Measurements from ENCODE around the gene PTPRK. TPM values are rescaled to one million over a fixed set of nuclear protein-coding genes. Genes with fewer than 3 reads are reported as not detected.

The PTPRK gene
- total and polyA plus RNA-seq, 4 experiments from 2014 or later: 0.47 to 1.5 (median 0.61) TPM; not detected in 1

- intact Hi-C loops (cut with micrococcal nuclease): no loop called here
- H3K4me3 Mint-ChIP-seq: no peak overlapping the region
- CTCF ChIA-PET (ENCODE audit: partially characterized antibody): no interaction called here
- no peaks in the 10 kb centered on the region for H3K9me3 Mint-ChIP-seq
- H3K9me3 ChIP-seq (ENCODE audit: control insufficient read depth in 1 of 2, low read length in 2 of 2): no peaks in the 10 kb centered on the region
- no peaks in the 10 kb centered on the region for H3K36me3 ChIP-seq (ENCODE audit: insufficient read depth, low read length)
- H3K27me3 Mint-ChIP-seq: no peaks in the 10 kb centered on the region
- POLR2A ChIA-PET (ENCODE audit: partially characterized antibody): no interaction called here
- no peak overlapping the region for H3K4me3 ChIP-seq (ENCODE audit: low read length in 2 of 2)
- H3K4me1 ChIP-seq (ENCODE audit: insufficient read depth, low read length): no peaks in the 10 kb centered on the region
- H3K4me1 Mint-ChIP-seq: peaks cover 0 to 2% (median 0%) of the 10 kb centered on the region in 4 donors
- H3K27ac ChIP-seq (ENCODE audit: low read depth, low read length): no peak overlapping the region
- no peak overlapping the region for H3K27ac Mint-ChIP-seq
- no peak for DNase-seq
- H3K27me3 ChIP-seq (ENCODE audit: insufficient read depth, low read length): no peaks in the 10 kb centered on the region
- H3K36me3 Mint-ChIP-seq: peaks cover 0 to 3% of the 10 kb centered on the region in 2 donors
These were observed 455.9 kb downstream of the PTPRK start for GRCh38 chr6:128064540-128064895.

- Mint-ChIP-seq H3K4me1 (peaks cover 0 to 2% (median 0%) of the 10 kb centered on the region in 4 donors), H3K36me3 (peaks cover 0 to 4% of the 10 kb centered on the region in 2 donors), H3K9me3 (no peaks in the 10 kb centered on the region), H3K27ac (no peak overlapping the region), H3K4me3 (no peak overlapping the region), H3K27me3 (no peaks in the 10 kb centered on the region)
- H3K9me3 ChIP-seq (ENCODE audit: control insufficient read depth in 1 of 2, low read length in 2 of 2): no peaks in the 10 kb centered on the region
- H3K27ac ChIP-seq (ENCODE audit: low read depth, low read length): no peak overlapping the region
- H3K36me3 ChIP-seq (ENCODE audit: insufficient read depth, low read length): no peaks in the 10 kb centered on the region
- POLR2A ChIA-PET (ENCODE audit: partially characterized antibody): no interaction called here
- H3K4me3 ChIP-seq (ENCODE audit: low read length in 2 of 2): no peak overlapping the region
- no peak for DNase-seq
- H3K4me1 ChIP-seq (ENCODE audit: insufficient read depth, low read length): no peaks in the 10 kb centered on the region
- CTCF ChIA-PET (ENCODE audit: partially characterized antibody): no interaction called here
- intact Hi-C loops (cut with micrococcal nuclease): no loop called here
- no peaks in the 10 kb centered on the region for H3K27me3 ChIP-seq (ENCODE audit: insufficient read depth, low read length)
These were observed 456.4 kb downstream of the PTPRK start for GRCh38 chr6:128063850-128064539.

DNA sequence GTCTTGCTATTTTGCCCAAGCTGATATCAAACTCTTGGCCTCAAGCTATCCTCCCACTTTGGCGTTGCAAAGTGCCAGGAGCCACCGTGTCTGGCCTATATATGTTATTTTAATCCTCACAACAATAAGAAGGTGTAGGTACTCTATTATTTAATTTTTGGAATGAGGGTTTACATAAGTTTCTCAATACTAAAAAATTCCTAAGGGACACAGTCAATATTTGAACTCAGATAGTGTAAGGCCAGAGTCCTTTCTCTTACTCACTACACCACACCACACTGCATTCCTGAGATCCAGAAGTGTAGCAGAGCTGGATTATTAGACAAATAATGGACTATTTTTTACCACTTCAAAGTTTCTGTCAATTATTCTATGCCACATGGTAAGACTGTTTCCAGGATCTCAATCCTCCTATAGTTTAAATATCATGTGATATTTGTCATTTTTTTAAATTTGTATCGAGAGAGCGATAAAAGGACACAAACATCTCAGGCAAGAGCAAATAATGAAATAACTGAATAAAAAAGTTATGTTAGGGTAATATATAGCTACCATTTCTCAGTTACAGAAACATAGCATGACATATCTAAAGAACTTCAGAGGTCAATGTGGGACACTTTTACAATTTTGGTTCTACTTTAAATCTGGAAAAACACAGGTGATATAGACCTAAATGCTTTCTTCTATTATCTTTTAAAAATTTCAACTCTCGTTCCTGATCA is 457.4 kb downstream of the PTPRK start:
- POLR2A ChIA-PET (ENCODE audit: partially characterized antibody): no interaction called here

GRCh38 chr6:128057946-128058345 is 462.5 kb downstream of the PTPRK start:
- DNase-seq: no peak
- Mint-ChIP-seq H3K9me3 (peaks cover 0 to 2% (median 0%) of the 10 kb centered on the region in 8 donors), H3K36me3 (peaks cover 0 to 4% of the 10 kb centered on the region in 2 donors), H3K4me1 (peaks cover 0 to 3% (median under 1%) of the 10 kb centered on the region in 4 donors), H3K27ac (no peak overlapping the region), H3K27me3 (no peaks in the 10 kb centered on the region), H3K4me3 (no peak overlapping the region)
- Histone ChIP-seq H3K9me3 (ENCODE audit: control insufficient read depth in 1 of 2, low read length in 2 of 2) (no peaks in the 10 kb centered on the region), H3K27me3 (ENCODE audit: insufficient read depth, low read length) (no peaks in the 10 kb centered on the region), H3K4me1 (ENCODE audit: insufficient read depth, low read length) (no peaks in the 10 kb centered on the region), H3K4me3 (ENCODE audit: low read length in 2 of 2) (no peak overlapping the region), H3K27ac (ENCODE audit: low read depth, low read length) (no peak overlapping the region), H3K36me3 (ENCODE audit: insufficient read depth, low read length) (no peaks in the 10 kb centered on the region)
- intact Hi-C loops (cut with micrococcal nuclease): no loop called here
- CTCF ChIA-PET (ENCODE audit: partially characterized antibody): no interaction called here
- POLR2A ChIA-PET (ENCODE audit: partially characterized antibody): no interaction called here

More for the DNA sequence above, 457.4 kb downstream of the PTPRK start:
- Mint-ChIP-seq H3K27ac (no peak overlapping the region), H3K4me3 (no peak overlapping the region), H3K9me3 (no peaks in the 10 kb centered on the region), H3K4me1 (peaks cover 0 to 2% (median 0%) of the 10 kb centered on the region in 4 donors), H3K36me3 (peaks cover 0 to 4% of the 10 kb centered on the region in 2 donors), H3K27me3 (no peaks in the 10 kb centered on the region)
- no peaks in the 10 kb centered on the region for H3K4me1 ChIP-seq (ENCODE audit: insufficient read depth, low read length)
- no peak overlapping the region for H3K27ac ChIP-seq (ENCODE audit: low read depth, low read length)
- H3K36me3 ChIP-seq (ENCODE audit: insufficient read depth, low read length): no peaks in the 10 kb centered on the region
- intact Hi-C loops (cut with micrococcal nuclease): no loop called here
- DNase-seq: no peak
- no peak overlapping the region for H3K4me3 ChIP-seq (ENCODE audit: low read length in 2 of 2)
- no peaks in the 10 kb centered on the region for H3K9me3 ChIP-seq (ENCODE audit: control insufficient read depth in 1 of 2, low read length in 2 of 2)
- H3K27me3 ChIP-seq (ENCODE audit: insufficient read depth, low read length): no peaks in the 10 kb centered on the region
- CTCF ChIA-PET (ENCODE audit: partially characterized antibody): interaction anchor here (0.7 kb wide), 1 partner anchor 58 kb away, joined by 3 read pairs; no protein-coding TSS in a partner anchor

GRCh38 chr6:128057541-128057940 is 462.9 kb downstream of the PTPRK start:
- ChIA-PET POLR2A (ENCODE audit: partially characterized antibody) (no interaction called here), CTCF (ENCODE audit: partially characterized antibody) (no interaction called here)
- Histone ChIP-seq H3K36me3 (ENCODE audit: insufficient read depth, low read length) (no peaks in the 10 kb centered on the region), H3K4me1 (ENCODE audit: insufficient read depth, low read length) (no peaks in the 10 kb centered on the region), H3K9me3 (ENCODE audit: control insufficient read depth in 1 of 2, low read length in 2 of 2) (no peaks in the 10 kb centered on the region), H3K4me3 (ENCODE audit: low read length in 2 of 2) (no peak overlapping the region), H3K27ac (ENCODE audit: low read depth, low read length) (no peak overlapping the region), H3K27me3 (ENCODE audit: insufficient read depth, low read length) (no peaks in the 10 kb centered on the region)
- Mint-ChIP-seq H3K4me3 (no peak overlapping the region), H3K36me3 (peaks cover 0 to 4% of the 10 kb centered on the region in 2 donors), H3K9me3 (peaks cover 0 to 2% (median 0%) of the 10 kb centered on the region in 8 donors), H3K27me3 (no peaks in the 10 kb centered on the region), H3K4me1 (peaks cover 0 to 3% (median under 1%) of the 10 kb centered on the region in 4 donors), H3K27ac (no peak overlapping the region)
- no peak for DNase-seq
- intact Hi-C loops (cut with micrococcal nuclease): no loop called here

DNA sequence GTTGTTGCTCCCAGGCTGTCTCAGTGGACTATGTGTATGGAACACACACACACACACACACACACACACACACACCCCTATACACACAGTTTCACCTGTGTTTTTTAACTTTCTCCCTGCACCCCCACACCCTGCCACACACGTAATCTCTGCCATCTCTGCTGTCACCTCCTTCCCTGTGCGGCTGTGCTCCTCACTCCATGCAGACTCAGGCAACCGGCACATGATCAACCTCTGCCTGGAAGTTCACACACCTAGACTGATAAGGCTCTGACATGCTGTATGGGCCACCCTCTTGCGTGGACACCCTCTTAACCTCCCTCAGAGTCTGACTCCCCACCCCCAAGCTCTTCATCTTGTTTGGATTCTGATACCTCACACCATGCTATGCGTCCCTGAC is 467.3 kb downstream of the PTPRK start:
- H3K36me3 ChIP-seq (ENCODE audit: insufficient read depth, low read length): no peaks in the 10 kb centered on the region
- Mint-ChIP-seq H3K36me3 (no peaks in the 10 kb centered on the region), H3K27me3 (no peaks in the 10 kb centered on the region), H3K9me3 (peaks cover 0 to 2% (median 0%) of the 10 kb centered on the region in 8 donors), H3K4me1 (peaks cover 0 to 3% (median under 1%) of the 10 kb centered on the region in 4 donors), H3K4me3 (no peak overlapping the region), H3K27ac (no peak overlapping the region)
- no peaks in the 10 kb centered on the region for H3K9me3 ChIP-seq (ENCODE audit: control insufficient read depth in 1 of 2, low read length in 2 of 2)
- intact Hi-C loops (cut with micrococcal nuclease): no loop called here
- no peak for DNase-seq
- POLR2A ChIA-PET (ENCODE audit: partially characterized antibody): no interaction called here
- H3K27ac ChIP-seq (ENCODE audit: low read depth, low read length): no peak overlapping the region
- CTCF ChIA-PET (ENCODE audit: partially characterized antibody): no interaction called here
- H3K27me3 ChIP-seq (ENCODE audit: insufficient read depth, low read length): no peaks in the 10 kb centered on the region
- no peaks in the 10 kb centered on the region for H3K4me1 ChIP-seq (ENCODE audit: insufficient read depth, low read length)
- H3K4me3 ChIP-seq (ENCODE audit: low read length in 2 of 2): no peak overlapping the region

- H3K27ac Mint-ChIP-seq: no peak overlapping the region
- no peaks in the 10 kb centered on the region for H3K4me1 Mint-ChIP-seq
- no peak overlapping the region for H3K4me3 Mint-ChIP-seq
- Histone ChIP-seq H3K4me3 (ENCODE audit: low read length in 2 of 2) (no peak overlapping the region), H3K4me1 (ENCODE audit: insufficient read depth, low read length) (no peaks in the 10 kb centered on the region), H3K9me3 (ENCODE audit: control insufficient read depth in 1 of 2, low read length in 2 of 2) (no peaks in the 10 kb centered on the region), H3K36me3 (ENCODE audit: insufficient read depth, low read length) (no peaks in the 10 kb centered on the region), H3K27me3 (ENCODE audit: insufficient read depth, low read length) (no peaks in the 10 kb centered on the region), H3K27ac (ENCODE audit: low read depth, low read length) (no peak overlapping the region)
- intact Hi-C loops (cut with micrococcal nuclease): no loop called here
- no peaks in the 10 kb centered on the region for H3K36me3 Mint-ChIP-seq
- ChIA-PET CTCF (ENCODE audit: partially characterized antibody) (no interaction called here), POLR2A (ENCODE audit: partially characterized antibody) (no interaction called here)
- H3K27me3 Mint-ChIP-seq: no peaks in the 10 kb centered on the region
- no peak for DNase-seq
- no peaks in the 10 kb centered on the region for H3K9me3 Mint-ChIP-seq
These were observed 472.4 kb downstream of the PTPRK start for GRCh38 chr6:128047989-128048388.
